ENCODE measurements around the gene USP6.

The USP6 gene

DNA sequence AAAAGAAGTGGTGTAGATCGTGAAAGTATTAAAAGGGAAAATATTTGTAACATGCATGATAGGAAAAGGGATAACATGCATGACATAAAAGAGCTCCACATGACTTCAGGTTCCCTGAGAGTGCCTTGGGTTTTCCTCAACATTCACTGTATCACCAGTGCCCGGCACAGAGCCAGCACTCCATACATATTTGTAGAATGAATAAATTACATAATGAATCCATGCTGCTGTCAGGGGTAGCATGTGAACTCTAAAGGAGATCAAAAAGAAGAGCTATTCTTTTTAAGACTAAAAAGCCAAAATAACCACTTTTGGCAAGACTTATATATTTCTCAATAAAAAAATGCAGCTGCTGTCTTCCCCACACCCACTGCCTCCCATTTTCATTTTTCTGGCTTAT, 78.5 kb downstream of the USP6 start:
- Histone ChIP-seq H3K27ac (ENCODE audit: low read depth, low read length) (no peak overlapping the region), H2BK120ac (ENCODE audit: low read depth, low read length) (no peak overlapping the region), H3K79me2 (ENCODE audit: control insufficient read depth, insufficient read depth, low read length) (no peaks in the 10 kb centered on the region), H3K4me3 (ENCODE audit: low read length) (no peak overlapping the region), H3K4me1 (ENCODE audit: control insufficient read depth, low read depth, low read length) (no peaks in the 10 kb centered on the region), H3K18ac (ENCODE audit: low read length) (no peak overlapping the region), H3K23ac (ENCODE audit: low read length) (no peak overlapping the region), H3K56ac (ENCODE audit: low read length) (no peak overlapping the region), H2BK15ac (replicated peaks; ENCODE audit: low read depth) (no peak overlapping the region), H2BK5ac (ENCODE audit: low read length) (no peak overlapping the region), H2AK5ac (ENCODE audit: low read length) (no peak overlapping the region), H3K4ac (ENCODE audit: low read depth, low read length) (no peak overlapping the region), H3K79me1 (ENCODE audit: low read length) (peaks cover 4% of the 10 kb centered on the region), H4K8ac (ENCODE audit: low read depth, low read length) (no peak overlapping the region), H3K27me3 (ENCODE audit: insufficient read depth, low read length, poor library complexity) (no peaks in the 10 kb centered on the region), H3K4me2 (ENCODE audit: low read length) (no peak overlapping the region), H4K5ac (ENCODE audit: low read length) (no peak overlapping the region), H3K36me3 (ENCODE audit: control insufficient read depth, insufficient read depth, low read length) (no peaks in the 10 kb centered on the region), H3K9ac (ENCODE audit: low read length) (no peak overlapping the region)
- 100% methylated on average over 1 of the region's 2 CpGs for WGBS (ENCODE audit: extremely low coverage, insufficient coverage, low lambda C conversion rate)
- DNase-seq: no peak

DNA sequence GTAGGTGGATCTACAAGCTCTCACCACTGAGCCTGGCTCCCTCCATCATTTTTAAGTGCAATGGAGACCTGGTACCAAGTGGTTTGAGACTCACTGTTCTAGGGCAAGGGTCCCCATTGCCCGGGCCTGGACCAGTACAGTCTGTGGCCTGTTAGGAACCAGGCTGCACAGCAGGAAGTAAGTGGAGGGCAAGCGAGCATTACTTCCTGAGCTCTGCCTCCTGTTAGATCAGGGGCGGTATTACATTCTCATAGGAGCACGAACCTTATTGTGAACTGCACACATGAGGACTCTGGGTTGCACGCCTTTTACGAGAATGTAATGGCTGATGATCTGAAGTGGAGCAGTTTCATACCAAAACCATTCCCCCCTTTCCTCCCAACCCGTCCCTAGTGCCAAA, 82.6 kb downstream of the USP6 start:
- H3K4ac ChIP-seq (ENCODE audit: low read depth, low read length): no peak overlapping the region
- H3K27me3 ChIP-seq (ENCODE audit: insufficient read depth, low read length, poor library complexity): no peaks in the 10 kb centered on the region
- H3K23ac ChIP-seq (ENCODE audit: low read length): no peak overlapping the region
- WGBS (ENCODE audit: extremely low coverage, insufficient coverage, low lambda C conversion rate): no CpG with 5 or more reads among the region's 7 CpGs
- H2BK15ac ChIP-seq (replicated peaks; ENCODE audit: low read depth): no peak overlapping the region
- no peak overlapping the region for H3K18ac ChIP-seq (ENCODE audit: low read length)
- H3K56ac ChIP-seq (ENCODE audit: low read length): no peak overlapping the region
- H2BK5ac ChIP-seq (ENCODE audit: low read length): no peak overlapping the region
- H4K5ac ChIP-seq (ENCODE audit: low read length): no peak overlapping the region
- H3K9ac ChIP-seq (ENCODE audit: low read length): no peak overlapping the region
- no peak overlapping the region for H3K4me2 ChIP-seq (ENCODE audit: low read length)
- H3K4me1 ChIP-seq (ENCODE audit: control insufficient read depth, low read depth, low read length): no peaks in the 10 kb centered on the region
- DNase-seq: no peak
- H3K79me2 ChIP-seq (ENCODE audit: control insufficient read depth, insufficient read depth, low read length): no peaks in the 10 kb centered on the region
- H3K36me3 ChIP-seq (ENCODE audit: control insufficient read depth, insufficient read depth, low read length): no peaks in the 10 kb centered on the region
- no peak overlapping the region for H3K27ac ChIP-seq (ENCODE audit: low read depth, low read length)
- H3K79me1 ChIP-seq (ENCODE audit: low read length): no peaks in the 10 kb centered on the region
- H2AK5ac ChIP-seq (ENCODE audit: low read length): no peak overlapping the region
- H2BK120ac ChIP-seq (ENCODE audit: low read depth, low read length): no peak overlapping the region
- H4K8ac ChIP-seq (ENCODE audit: low read depth, low read length): no peak overlapping the region
- H3K4me3 ChIP-seq (ENCODE audit: low read length): no peak overlapping the region

DNA sequence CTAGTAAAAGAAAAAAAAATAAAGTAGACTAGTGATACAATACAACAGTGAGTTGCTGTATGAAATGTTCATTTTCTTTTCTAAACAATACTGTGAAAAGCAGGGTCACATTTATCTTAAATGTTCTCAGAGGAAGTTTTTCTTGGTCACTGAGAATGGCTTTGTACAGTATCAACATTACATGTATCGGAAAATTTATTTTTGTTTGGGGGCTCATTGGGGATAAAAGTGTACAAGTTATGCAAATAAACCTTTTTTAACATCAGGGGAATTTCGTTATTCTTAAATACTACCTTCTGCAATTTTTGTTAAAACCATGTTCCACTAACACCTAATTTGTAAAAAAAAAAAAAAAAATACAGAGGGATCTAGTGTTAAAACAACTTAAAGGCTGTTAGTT, 84.5 kb downstream of the USP6 start:
- Histone ChIP-seq H3K79me1 (ENCODE audit: low read length) (no peaks in the 10 kb centered on the region), H3K9ac (ENCODE audit: low read length) (no peak overlapping the region), H3K36me3 (ENCODE audit: control insufficient read depth, insufficient read depth, low read length) (no peaks in the 10 kb centered on the region), H2BK5ac (ENCODE audit: low read length) (no peak overlapping the region), H3K56ac (ENCODE audit: low read length) (no peak overlapping the region), H2AK5ac (ENCODE audit: low read length) (no peak overlapping the region), H3K27me3 (ENCODE audit: insufficient read depth, low read length, poor library complexity) (no peaks in the 10 kb centered on the region), H3K4me2 (ENCODE audit: low read length) (no peak overlapping the region), H3K18ac (ENCODE audit: low read length) (no peak overlapping the region), H3K79me2 (ENCODE audit: control insufficient read depth, insufficient read depth, low read length) (no peaks in the 10 kb centered on the region), H3K27ac (ENCODE audit: low read depth, low read length) (no peak overlapping the region), H3K4me3 (ENCODE audit: low read length) (no peak overlapping the region), H4K5ac (ENCODE audit: low read length) (no peak overlapping the region), H3K23ac (ENCODE audit: low read length) (no peak overlapping the region), H4K8ac (ENCODE audit: low read depth, low read length) (no peak overlapping the region), H2BK15ac (replicated peaks; ENCODE audit: low read depth) (no peak overlapping the region), H2BK120ac (ENCODE audit: low read depth, low read length) (no peak overlapping the region), H3K4me1 (ENCODE audit: control insufficient read depth, low read depth, low read length) (no peaks in the 10 kb centered on the region), H3K4ac (ENCODE audit: low read depth, low read length) (no peak overlapping the region)
- no CpG with 5 or more reads among the region's 2 CpGs for WGBS (ENCODE audit: extremely low coverage, insufficient coverage, low lambda C conversion rate)
- no peak for DNase-seq

DNA sequence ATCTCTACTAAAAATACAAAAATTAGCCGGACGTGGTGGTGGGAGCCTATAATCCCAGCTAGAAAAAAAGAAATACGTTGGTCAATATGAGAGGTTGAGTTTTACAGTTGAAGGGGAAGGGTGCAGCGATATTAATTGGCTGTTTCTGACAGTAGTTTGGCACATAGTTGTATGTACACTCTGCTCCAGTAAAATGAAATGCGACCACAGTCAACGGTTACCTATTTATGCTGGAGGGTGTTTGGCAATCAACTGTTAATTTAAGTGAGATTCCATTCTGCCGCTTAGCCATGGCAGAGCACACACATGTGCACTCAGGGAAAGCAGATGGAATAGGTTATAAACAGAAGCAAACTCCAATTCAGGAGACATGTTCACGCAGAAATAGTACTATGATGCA, 85.2 kb downstream of the USP6 start:
- Histone ChIP-seq H3K4me2 (ENCODE audit: low read length) (no peak overlapping the region), H3K27me3 (ENCODE audit: insufficient read depth, low read length, poor library complexity) (no peaks in the 10 kb centered on the region), H3K36me3 (ENCODE audit: control insufficient read depth, insufficient read depth, low read length) (no peaks in the 10 kb centered on the region), H3K79me2 (ENCODE audit: control insufficient read depth, insufficient read depth, low read length) (no peaks in the 10 kb centered on the region), H3K23ac (ENCODE audit: low read length) (no peak overlapping the region), H3K4me1 (ENCODE audit: control insufficient read depth, low read depth, low read length) (no peaks in the 10 kb centered on the region), H2BK120ac (ENCODE audit: low read depth, low read length) (no peak overlapping the region), H3K9ac (ENCODE audit: low read length) (no peak overlapping the region), H3K4ac (ENCODE audit: low read depth, low read length) (no peak overlapping the region), H3K4me3 (ENCODE audit: low read length) (no peak overlapping the region), H2AK5ac (ENCODE audit: low read length) (no peak overlapping the region), H2BK5ac (ENCODE audit: low read length) (no peak overlapping the region), H3K56ac (ENCODE audit: low read length) (no peak overlapping the region), H4K5ac (ENCODE audit: low read length) (no peak overlapping the region), H3K27ac (ENCODE audit: low read depth, low read length) (no peak overlapping the region), H2BK15ac (replicated peaks; ENCODE audit: low read depth) (no peak overlapping the region), H3K79me1 (ENCODE audit: low read length) (no peaks in the 10 kb centered on the region), H4K8ac (ENCODE audit: low read depth, low read length) (no peak overlapping the region), H3K18ac (ENCODE audit: low read length) (no peak overlapping the region)
- no CpG with 5 or more reads among the region's 8 CpGs for WGBS (ENCODE audit: extremely low coverage, insufficient coverage, low lambda C conversion rate)
- DNase-seq: no peak

DNA sequence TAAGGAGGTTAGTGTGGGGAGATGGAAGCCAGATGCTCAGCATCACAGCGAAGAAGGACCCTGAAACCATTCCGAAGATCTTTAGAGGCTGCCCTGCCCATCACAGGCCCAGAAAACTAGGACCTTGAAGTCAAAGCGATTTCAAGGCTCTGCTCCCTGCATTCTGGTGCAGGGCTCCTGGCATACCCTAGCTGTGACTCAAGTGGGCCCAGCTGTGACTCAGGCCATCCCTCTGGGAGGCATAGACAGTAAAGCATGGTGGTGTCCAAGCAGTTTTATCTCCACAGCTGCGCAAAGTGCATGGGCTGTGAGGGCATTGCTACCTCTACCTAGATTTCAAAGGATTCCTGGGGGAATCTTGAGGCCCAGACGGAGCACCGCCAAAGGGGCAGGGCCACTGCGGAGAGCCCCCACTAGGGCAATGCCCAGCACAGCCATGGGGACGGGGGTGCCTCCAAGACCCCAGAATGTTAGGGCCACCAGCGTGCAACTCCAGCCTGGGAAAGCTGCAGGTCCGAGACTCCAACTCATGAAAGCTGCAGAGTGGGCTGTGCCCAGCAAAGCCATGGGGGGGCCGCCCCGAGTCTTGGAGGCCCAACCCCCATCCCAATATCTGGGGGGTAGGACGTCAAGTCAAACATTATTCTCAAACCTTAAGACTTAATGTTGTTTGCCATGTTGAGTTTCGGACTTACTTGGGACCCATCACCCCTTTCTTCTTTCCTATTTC, 87.5 kb downstream of the USP6 start:
- Histone ChIP-seq H3K4me1 (ENCODE audit: control insufficient read depth, low read depth, low read length) (no peaks in the 10 kb centered on the region), H2BK15ac (replicated peaks; ENCODE audit: low read depth) (no peak overlapping the region), H2BK5ac (ENCODE audit: low read length) (no peak overlapping the region), H4K8ac (ENCODE audit: low read depth, low read length) (no peak overlapping the region), H3K79me1 (ENCODE audit: low read length) (no peaks in the 10 kb centered on the region), H4K5ac (ENCODE audit: low read length) (no peak overlapping the region), H3K56ac (ENCODE audit: low read length) (no peak overlapping the region), H3K27me3 (ENCODE audit: insufficient read depth, low read length, poor library complexity) (no peaks in the 10 kb centered on the region), H3K27ac (ENCODE audit: low read depth, low read length) (no peak overlapping the region), H3K4me2 (ENCODE audit: low read length) (no peak overlapping the region), H3K79me2 (ENCODE audit: control insufficient read depth, insufficient read depth, low read length) (no peaks in the 10 kb centered on the region), H3K18ac (ENCODE audit: low read length) (no peak overlapping the region), H2AK5ac (ENCODE audit: low read length) (no peak overlapping the region), H3K4ac (ENCODE audit: low read depth, low read length) (no peak overlapping the region), H3K36me3 (ENCODE audit: control insufficient read depth, insufficient read depth, low read length) (no peaks in the 10 kb centered on the region), H2BK120ac (ENCODE audit: low read depth, low read length) (no peak overlapping the region), H3K4me3 (ENCODE audit: low read length) (no peak overlapping the region), H3K9ac (ENCODE audit: low read length) (no peak overlapping the region), H3K23ac (ENCODE audit: low read length) (no peak overlapping the region)
- no peak for DNase-seq
- no CpG with 5 or more reads among the region's 14 CpGs for WGBS (ENCODE audit: extremely low coverage, insufficient coverage, low lambda C conversion rate)

DNA sequence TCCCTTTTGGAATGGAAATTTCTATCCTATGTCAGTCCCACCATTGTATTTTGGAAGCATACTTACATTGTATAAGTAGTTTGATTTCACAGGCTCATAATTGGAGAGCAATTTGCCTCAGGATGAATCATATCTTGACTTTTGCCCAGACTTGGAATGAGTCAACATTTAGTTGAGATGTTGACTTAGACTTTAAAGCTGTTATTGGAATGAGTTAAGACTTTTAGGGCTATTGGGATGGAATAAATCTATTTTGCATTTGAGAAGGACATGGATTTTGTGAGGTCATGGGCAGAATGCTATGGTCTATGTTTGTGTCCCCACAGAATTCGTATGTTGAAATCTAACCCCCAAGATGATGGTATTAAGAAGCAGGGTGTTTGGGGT, 88.1 kb downstream of the USP6 start:
- no peak for DNase-seq
- Histone ChIP-seq H3K79me1 (ENCODE audit: low read length) (no peaks in the 10 kb centered on the region), H3K9ac (ENCODE audit: low read length) (no peak overlapping the region), H3K4me2 (ENCODE audit: low read length) (no peak overlapping the region), H2BK15ac (replicated peaks; ENCODE audit: low read depth) (no peak overlapping the region), H2BK120ac (ENCODE audit: low read depth, low read length) (no peak overlapping the region), H2AK5ac (ENCODE audit: low read length) (no peak overlapping the region), H3K27me3 (ENCODE audit: insufficient read depth, low read length, poor library complexity) (no peaks in the 10 kb centered on the region), H4K5ac (ENCODE audit: low read length) (no peak overlapping the region), H3K23ac (ENCODE audit: low read length) (no peak overlapping the region), H3K18ac (ENCODE audit: low read length) (no peak overlapping the region), H3K4ac (ENCODE audit: low read depth, low read length) (no peak overlapping the region), H3K36me3 (ENCODE audit: control insufficient read depth, insufficient read depth, low read length) (no peaks in the 10 kb centered on the region), H2BK5ac (ENCODE audit: low read length) (no peak overlapping the region), H3K4me3 (ENCODE audit: low read length) (no peak overlapping the region), H3K79me2 (ENCODE audit: control insufficient read depth, insufficient read depth, low read length) (no peaks in the 10 kb centered on the region), H3K4me1 (ENCODE audit: control insufficient read depth, low read depth, low read length) (no peaks in the 10 kb centered on the region), H3K56ac (ENCODE audit: low read length) (no peak overlapping the region), H3K27ac (ENCODE audit: low read depth, low read length) (no peak overlapping the region), H4K8ac (ENCODE audit: low read depth, low read length) (no peak overlapping the region)
- no CpG with 5 or more reads among the region's 1 CpG for WGBS (ENCODE audit: extremely low coverage, insufficient coverage, low lambda C conversion rate)

All from mesendoderm (in vitro differentiated cells).